ENCODE measurements around the gene BUD31.
A peak's percentile ranks its signal among the peaks of the same experiment; 100 is the strongest.

The BUD31 gene

GRCh38 chr7:99433158-99433557 is 24.4 kb downstream of the BUD31 start:
- no peak for DNase-seq (ENCODE audit: low spot score)

- DNase-seq (ENCODE audit: low spot score), result no peak
These were observed 29.3 kb downstream of the BUD31 start for GRCh38 chr7:99437946-99438572.

- peak; percentile 100 for DNase-seq (ENCODE audit: low spot score)
These were observed 30.1 kb downstream of the BUD31 start, which contains the start of the genes CPSF4 and PTCD1 for GRCh38 chr7:99438573-99439480. Gene CPSF4, plus strand, starts transcription at chr7:99438943. Its CDS starts 140 bp downstream, at chr7:99439083. Gene PTCD1, minus strand, starts transcription at chr7:99438798. Its CDS starts 3,556 bp downstream, at chr7:99435242.

GRCh38 chr7:99440195-99440594 is 31.4 kb downstream of the BUD31 start:
- no peak for DNase-seq (ENCODE audit: low spot score)

GRCh38 chr7:99446096-99446495 is 37.3 kb downstream of the BUD31 start:
- DNase-seq (ENCODE audit: low spot score), result no peak

GRCh38 chr7:99447943-99448342 is 39.2 kb downstream of the BUD31 start:
- DNase-seq (ENCODE audit: low spot score), result no peak

GRCh38 chr7:99448855-99449254 is 40.1 kb downstream of the BUD31 start:
- DNase-seq (ENCODE audit: low spot score), result no peak

GRCh38 chr7:99449326-99449725 is 40.6 kb downstream of the BUD31 start:
- DNase-seq (ENCODE audit: low spot score), result no peak

GRCh38 chr7:99451936-99452335 is 43.2 kb downstream of the BUD31 start:
- DNase-seq (ENCODE audit: low spot score), result no peak

GRCh38 chr7:99452541-99452940 is 43.8 kb downstream of the BUD31 start:
- no peak for DNase-seq (ENCODE audit: low spot score)

GRCh38 chr7:99453105-99453504 is 44.3 kb downstream of the BUD31 start:
- DNase-seq (ENCODE audit: low spot score), result no peak

- peak; percentile 5 for DNase-seq (ENCODE audit: low spot score)
These were observed 47.1 kb downstream of the BUD31 start for GRCh38 chr7:99455874-99456273.

- DNase-seq (ENCODE audit: low spot score), result peak; percentile 4
These were observed 47.5 kb downstream of the BUD31 start for GRCh38 chr7:99456288-99456687.

GRCh38 chr7:99457050-99457649 is 48.4 kb downstream of the BUD31 start:
- DNase-seq (ENCODE audit: low spot score), result peak; percentile 2

GRCh38 chr7:99457650-99458493 is 49.1 kb downstream of the BUD31 start:
- peak; percentile 4 for DNase-seq (ENCODE audit: low spot score)

- DNase-seq (ENCODE audit: low spot score), result peak; percentile 27
These were observed 50.3 kb downstream of the BUD31 start for GRCh38 chr7:99459087-99459486.

- no peak for DNase-seq (ENCODE audit: low spot score)
These were observed 51.9 kb downstream of the BUD31 start for GRCh38 chr7:99460651-99461050.

GRCh38 chr7:99461221-99461620 is 52.5 kb downstream of the BUD31 start:
- no peak for DNase-seq (ENCODE audit: low spot score)

GRCh38 chr7:99465421-99465768 is 56.6 kb downstream of the BUD31 start:
- no peak for DNase-seq (ENCODE audit: low spot score)

- DNase-seq (ENCODE audit: low spot score), result no peak
These were observed 59.7 kb downstream of the BUD31 start for GRCh38 chr7:99468336-99468918.
